Keratinocyte (primary cell): ENCODE data around the gene PLA2G2D.

ENCODE experiments used
- CTCF ChIP-seq, 3 experiments: IDR thresholded peaks in 1 of 3; conservative IDR thresholded peaks in 1 of 3; optimal IDR thresholded peaks in 1 of 3; 2 replicates in 2 of 3; 3 replicates in 1 of 3; pipeline versions ENCODE3 to v1.5.1; 2011; ENCODE audit warnings: low read length in 3 of 3, mild to moderate bottlenecking in 3 of 3, moderate library complexity in 2 of 3, control low read depth in 1 of 3, inconsistent platforms in 1 of 3; ENCODE audit not compliant: insufficient read depth in 2 of 3; ENCODE audit errors: extremely low read depth in 1 of 3
- EZH2 ChIP-seq: IDR thresholded peaks from one replicate; pipeline ENCODE4 v1.6.1; 2012; ENCODE audit warnings: inconsistent platforms, mild to moderate bottlenecking, low read length, moderate library complexity

- no peak for TF ChIP-seq CTCF (optimal IDR thresholded peaks at IDR 0.05 in 1 of 3, IDR thresholded peaks at IDR 0.05 in 1 of 3, conservative IDR thresholded peaks at IDR 0.05 in 1 of 3; ENCODE audit: extremely low read depth in 1 of 3, insufficient read depth in 2 of 3, low read length in 3 of 3)
- no peak for TF ChIP-seq EZH2
Observed at GRCh38 chr1:20167126-20167525, 47.8 kb upstream of the PLA2G2D start.
